Transverse colon (tissue), 4 donors: Measurements from ENCODE around the gene SMIM20. TPM values are rescaled to one million over a fixed set of nuclear protein-coding genes. Genes with fewer than 3 reads are reported as not detected.

Experiments
- DNase-seq: peaks from one replicate; pipeline ENCODE4 v3.0.0-alpha.2; 2019
- H3K27ac ChIP-seq, 4 donors: fragments of 200-600 bp; sonication (generic); 2 replicates each; pipeline ENCODE4 v1.5.1; 2016 to 2018; ENCODE audit warnings: inconsistent platforms in 4 of 4
- H3K27me3 ChIP-seq: fragments of 200-600 bp; sonication (generic); 2 replicates; pipeline ENCODE4 v1.5.1; 2017; ENCODE audit warnings: inconsistent platforms
- H3K36me3 ChIP-seq, 4 donors: fragments of 200-600 bp; sonication (generic); 2 replicates each; pipeline ENCODE4 v1.5.1; 2017 to 2019; ENCODE audit warnings: inconsistent platforms in 4 of 4
- H3K4me1 ChIP-seq, 4 donors: fragments of 200-600 bp; sonication (generic); 2 replicates each; pipeline ENCODE4 v1.5.1; 2017 to 2020; ENCODE audit warnings: inconsistent platforms in 4 of 4
- H3K4me3 ChIP-seq, 4 donors: fragments of 200-600 bp; sonication (generic); 1 replicate in 1 of 4; 2 replicates in 3 of 4; pipeline versions ENCODE4 v1.5.1 to v1.6.1; 2017 to 2019; ENCODE audit warnings: inconsistent platforms in 4 of 4
- H3K9me3 ChIP-seq, 2 donors: fragments of 200-600 bp; sonication (generic); 2 replicates each; pipeline ENCODE4 v1.5.1; 2017 to 2019; ENCODE audit warnings: inconsistent platforms in 2 of 2
- CTCF ChIP-seq, 5 experiments: fragments of 200-600 bp in 3 of 5; fragments of 450-650 bp in 2 of 5; sonication (generic) in 3 of 5; IDR thresholded peaks; 1 replicate in 2 of 5; 2 replicates in 3 of 5; pipeline ENCODE4 v1.5.1; 2016 to 2017; ENCODE audit warnings: antibody characterized with exemption in 5 of 5, inconsistent platforms in 3 of 5, mild to moderate bottlenecking in 2 of 5, moderate library complexity in 1 of 5
- EP300 ChIP-seq: sonication (generic); formaldehyde crosslinking; IDR thresholded peaks from one replicate; pipeline ENCODE4 v1.6.1; 2017; ENCODE audit warnings: antibody characterized with exemption, low read depth
- POLR2A ChIP-seq: fragments of 450-650 bp; IDR thresholded peaks from one replicate; pipeline ENCODE4 v1.6.1; 2016; ENCODE audit warnings: antibody characterized with exemption, mild to moderate bottlenecking, moderate library complexity
- POLR2AphosphoS5 ChIP-seq, 3 donors: sonication (generic); formaldehyde crosslinking; IDR thresholded peaks; one replicate each; pipeline ENCODE4 v1.6.1; 2016; ENCODE audit warnings: antibody characterized with exemption in 3 of 3
- WGBS, 2 donors: methylation state at CpG; one replicate each; pipeline ENCODE4 v1.1.5; 2018; ENCODE audit warnings: low coverage in 1 of 2; 5-methylcytosine and 5-hydroxymethylcytosine counted together
- in situ Hi-C, 4 donors: fragments of 200-750 bp; cut with MboI; loops; one replicate each; pipeline versions ENCODE4 v1.15.0 to v1.15.1; 2017; ENCODE audit warnings: low sequenced_read_pairs in 3 of 4, low pct_ligation_motif_present in 1 of 4, low pct_unique_long_range_greater_than_20kb in 1 of 4
- intact Hi-C: fragments of 100-400 bp; cut with DNase I; formaldehyde crosslinking; loops from one replicate; pipeline ENCODE4 v1.15.1; 2023; ENCODE audit warnings: low total_unique reads
- total RNA-seq, 4 donors: library from RNA; depleted of rRNA; stranded (reverse); fragments of >200 nt; gene quantifications; one replicate each; pipeline ENCODE4 v1.1.0, GENCODE V29; 2016

The SMIM20 gene
- total RNA-seq, 4 donors from 2014 or later: 1.8 to 46.8 (median 16.4) TPM

- Histone ChIP-seq H3K9me3 (no peaks in the 10 kb centered on the region), H3K36me3 (no peaks in the 10 kb centered on the region), H3K4me3 (no peak overlapping the region), H3K27me3 (no peaks in the 10 kb centered on the region), H3K4me1 (peaks cover 0 to 5% (median 2%) of the 10 kb centered on the region in 4 donors), H3K27ac (peak overlapping the region in 2 of 4 donors; percentile 3 to 7)
- no peak for DNase-seq
- TF ChIP-seq POLR2A: no peak
- no peak for TF ChIP-seq CTCF (IDR thresholded peaks at IDR 0.05)
- TF ChIP-seq POLR2AphosphoS5 (IDR thresholded peaks at IDR 0.05): no peak
- TF ChIP-seq EP300: no peak
- in situ Hi-C loops: no loop called here
- intact Hi-C loops: no loop called here
- WGBS, 2 donors: 79% methylated on average over 2 of the region's 2 CpGs; no CpG with 5 or more reads in 1 of the 2 donors
These were observed 43.9 kb upstream of the SMIM20 start for GRCh38 chr4:25870081-25870480.

DNA sequence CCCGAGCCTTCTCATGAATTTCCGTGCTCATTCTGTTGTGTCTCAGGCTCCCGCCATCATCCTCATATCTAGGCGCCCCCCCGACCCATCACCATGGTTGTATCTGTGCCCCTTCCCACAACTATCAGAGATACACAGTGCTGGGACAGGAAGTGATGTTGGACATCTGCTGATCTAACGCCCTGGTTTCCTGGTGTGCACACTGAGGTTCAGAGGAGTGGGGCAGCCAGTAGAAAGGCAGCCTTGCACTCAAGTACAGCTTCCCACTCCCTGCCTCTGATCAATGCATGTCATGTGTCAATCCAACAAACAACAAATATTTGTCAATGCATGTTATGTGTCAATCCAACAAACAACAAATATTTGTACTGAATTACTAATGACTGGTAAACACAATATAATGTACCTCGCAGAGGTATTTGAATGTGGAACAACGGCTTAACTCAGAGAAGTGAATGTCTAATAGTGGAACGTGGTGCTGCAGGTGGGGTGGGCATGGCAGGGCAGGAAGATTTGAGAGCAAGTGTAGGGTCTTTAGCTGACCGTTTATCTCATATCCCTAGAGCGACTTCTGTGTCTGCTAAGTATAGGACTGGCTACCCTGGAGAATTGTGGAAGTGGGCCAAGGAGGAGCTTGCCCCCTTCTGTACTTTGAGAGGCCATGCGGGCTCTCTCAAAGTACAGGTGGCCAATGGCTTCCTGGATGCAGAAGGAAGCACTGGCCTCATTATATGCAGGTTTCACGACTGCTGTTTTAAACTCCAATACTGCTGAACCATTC, 41.0 kb upstream of the SMIM20 start:
- TF ChIP-seq CTCF (IDR thresholded peaks at IDR 0.05) (no peak), POLR2A (no peak), POLR2AphosphoS5 (IDR thresholded peaks at IDR 0.05) (no peak), EP300 (no peak)
- no peaks in the 10 kb centered on the region for H3K27me3 ChIP-seq
- no peak for DNase-seq
- no peaks in the 10 kb centered on the region for H3K4me1 ChIP-seq
- intact Hi-C loops (no loop called here), in situ Hi-C loops (no loop called here)
- no peak overlapping the region for H3K4me3 ChIP-seq
- no peaks in the 10 kb centered on the region for H3K9me3 ChIP-seq
- H3K36me3 ChIP-seq: no peaks in the 10 kb centered on the region
- 20 to 88% methylated on average over 1 to 13 of the region's 13 CpGs for WGBS, 2 donors
- H3K27ac ChIP-seq: peak overlapping the region in 2 of 4 donors; percentile 27 to 36

DNA sequence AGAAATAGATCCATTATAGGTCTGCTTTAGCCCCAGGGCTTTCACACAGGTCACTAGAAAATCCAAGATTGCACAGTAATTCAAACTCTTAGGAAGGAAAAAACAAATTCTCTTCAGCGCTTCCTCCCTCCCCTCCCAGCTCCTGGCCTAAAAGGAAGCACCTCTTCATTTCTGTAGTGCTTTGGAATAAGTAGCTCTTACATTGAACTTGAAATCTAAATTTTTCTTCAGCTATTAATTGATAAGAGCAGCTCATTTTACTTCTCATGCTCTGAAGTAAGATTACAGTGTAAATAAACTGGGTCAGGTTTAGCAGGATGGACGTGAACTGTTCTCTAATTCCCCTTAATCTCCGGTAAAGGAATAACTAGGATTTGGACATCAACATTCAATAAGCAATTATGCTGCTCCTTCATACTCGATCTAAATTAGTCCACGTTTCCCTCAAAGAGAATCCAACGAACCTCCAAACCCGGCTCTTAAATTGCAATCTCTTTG, 40.3 kb upstream of the SMIM20 start:
- Histone ChIP-seq H3K27me3 (no peaks in the 10 kb centered on the region), H3K27ac (peak overlapping the region in 2 of 4 donors; percentile 27 to 48), H3K36me3 (no peaks in the 10 kb centered on the region), H3K4me3 (no peak overlapping the region), H3K4me1 (no peaks in the 10 kb centered on the region), H3K9me3 (no peaks in the 10 kb centered on the region)
- in situ Hi-C loops: no loop called here
- no peak for DNase-seq
- intact Hi-C loops: no loop called here
- WGBS, 2 donors: 88 to 94% methylated on average over 6 to 7 of the region's 7 CpGs
- TF ChIP-seq POLR2A: no peak
- no peak for TF ChIP-seq CTCF (IDR thresholded peaks at IDR 0.05)
- TF ChIP-seq EP300: no peak
- no peak for TF ChIP-seq POLR2AphosphoS5 (IDR thresholded peaks at IDR 0.05)

GRCh38 chr4:25874655-25875054, 39.4 kb upstream of the SMIM20 start:
- H3K36me3 ChIP-seq: no peaks in the 10 kb centered on the region
- no peak overlapping the region for H3K4me3 ChIP-seq
- no peaks in the 10 kb centered on the region for H3K4me1 ChIP-seq
- DNase-seq: no peak
- no peaks in the 10 kb centered on the region for H3K27me3 ChIP-seq
- H3K9me3 ChIP-seq: no peaks in the 10 kb centered on the region
- in situ Hi-C loops (no loop called here), intact Hi-C loops (no loop called here)
- TF ChIP-seq EP300: no peak
- 85 to 100% methylated on average over 2 to 3 of the region's 3 CpGs for WGBS, 2 donors
- peak overlapping the region in 2 of 4 donors; percentile 11 to 48 for H3K27ac ChIP-seq
